GM12875 (cell line): ENCODE results near the gene BRSK2.

Experiments used
- H3K4me3 ChIP-seq: one replicate; pipeline ENCODE4 v1.5.1; 2011; ENCODE audit warnings: low read depth, low read length, control low read depth
- CTCF ChIP-seq: IDR thresholded peaks from 2 replicates; pipeline ENCODE4 v1.5.1; 2011; ENCODE audit warnings: low read depth, mild to moderate bottlenecking, control low read depth, inconsistent platforms, low read length, moderate library complexity, borderline replicate concordance; ENCODE audit not compliant: insufficient read depth

The BRSK2 gene

GRCh38 chr11:1486054-1486825 is 96.5 kb downstream of the BRSK2 start, which contains the start of gene MOB2:
MOB2 (minus strand) TSS chr11:1486779; CDS start chr11:1486556, 223 bp downstream.
- H3K4me3 ChIP-seq = no peak within 1 kb of the TSS
- no peak for TF ChIP-seq CTCF

- no peak for TF ChIP-seq CTCF
- H3K4me3 ChIP-seq = no peak overlapping the region
Measured at GRCh38 chr11:1487091-1487850, 97.5 kb downstream of the BRSK2 start.

GRCh38 chr11:1487851-1488574 is 98.3 kb downstream of the BRSK2 start:
- H3K4me3 ChIP-seq = no peak overlapping the region
- TF ChIP-seq CTCF = no peak

DNA sequence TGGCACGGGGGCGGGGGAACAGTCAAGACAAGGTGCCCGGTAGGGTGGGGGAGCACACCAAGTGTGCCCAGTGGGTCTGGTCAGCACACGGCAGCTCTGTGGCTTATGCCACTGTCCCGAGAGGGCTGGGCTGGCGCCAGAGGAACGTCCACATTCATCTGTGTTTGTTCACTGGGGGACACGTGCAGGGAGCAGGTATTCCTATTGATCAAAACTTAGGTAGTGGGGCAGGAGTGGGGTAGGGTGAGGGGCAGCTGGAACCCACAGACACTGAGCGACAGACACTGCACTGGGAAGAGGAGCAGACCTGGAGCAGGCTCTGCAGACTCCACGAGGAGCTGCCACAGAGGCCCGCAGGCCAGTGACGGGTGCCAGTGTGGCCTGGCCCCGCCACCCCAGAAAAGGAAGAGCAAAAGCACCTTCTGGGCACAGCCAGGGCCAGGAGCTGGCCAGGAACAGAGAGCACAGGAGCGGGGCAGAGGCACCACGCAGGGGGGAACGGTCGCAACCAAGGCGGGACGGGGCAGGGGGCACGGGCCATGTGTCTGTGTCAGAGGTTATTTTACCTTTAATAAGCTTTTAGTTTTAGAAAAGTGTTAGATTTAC is 98.9 kb downstream of the BRSK2 start:
- no peak for TF ChIP-seq CTCF

DNA sequence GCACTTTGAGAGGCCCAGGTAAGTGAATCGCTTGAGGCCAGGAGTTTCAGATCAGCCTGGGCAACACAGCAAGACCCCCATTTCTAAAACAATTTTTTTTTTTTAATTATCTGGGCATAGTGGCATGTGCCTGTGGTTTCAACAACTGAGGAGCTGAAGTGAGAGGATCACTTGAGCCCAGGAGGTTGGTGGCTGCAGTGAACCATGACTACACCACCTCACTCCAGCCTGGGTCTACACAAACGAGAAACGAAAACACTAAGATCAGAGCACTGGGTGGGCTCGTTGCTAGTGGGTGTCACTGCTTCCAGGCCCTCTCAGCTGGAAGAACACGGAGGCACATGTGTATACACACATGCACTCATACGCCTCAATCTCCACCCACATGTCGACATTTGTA is 100.9 kb downstream of the BRSK2 start:
- TF ChIP-seq CTCF = no peak
- H3K4me3 ChIP-seq = no peak overlapping the region

More for the DNA sequence above, 98.9 kb downstream of the BRSK2 start:
- H3K4me3 ChIP-seq = no peak overlapping the region

- no peak overlapping the region for H3K4me3 ChIP-seq
- TF ChIP-seq CTCF = no peak
Measured at GRCh38 chr11:1491379-1491778, 101.6 kb downstream of the BRSK2 start.
